Activated CD4-positive, alpha-beta T cell treated with anti-CD3 and anti-CD28 coated beads, Interleukin-2, amount 50 U/mL, for 48 hours (primary cell): ENCODE results near the gene MEIOB.
"Not testable (repeated sequence)": the region's sequence is repeated elsewhere in the genome, so short reads cannot be mapped to it uniquely, and the experiment has no call there.

Source experiments
- DNase-seq, 2 experiments: peaks; one replicate each; pipeline ENCODE4 v3.0.0-alpha.2; 2020

The MEIOB gene

GRCh38 chr16:1906055-1906845 is 34.3 kb upstream of the MEIOB start:
- no peak for DNase-seq

GRCh38 chr16:1903845-1904840 is 32.2 kb upstream of the MEIOB start:
- no peak for DNase-seq

- no peak for DNase-seq
Observed at GRCh38 chr16:1903220-1903574, 31.2 kb upstream of the MEIOB start.

- DNase-seq = no peak
Observed at GRCh38 chr16:1902547-1903219, 30.7 kb upstream of the MEIOB start.

GRCh38 chr16:1900452-1900774 is 28.4 kb upstream of the MEIOB start:
- DNase-seq = no peak

GRCh38 chr16:1899641-1900451 is 27.9 kb upstream of the MEIOB start:
- DNase-seq = no peak

- not testable (repeated sequence) for DNase-seq
Observed at GRCh38 chr16:1897692-1898091, 25.7 kb upstream of the MEIOB start.

GRCh38 chr16:1895949-1896675 is 24.1 kb upstream of the MEIOB start:
- DNase-seq = no peak

- no peak for DNase-seq
Observed at GRCh38 chr16:1895068-1895467, 23.1 kb upstream of the MEIOB start.

GRCh38 chr16:1890708-1891050 is 18.7 kb upstream of the MEIOB start:
- no peak for DNase-seq

- DNase-seq = no peak
Observed at GRCh38 chr16:1890024-1890707, 18.2 kb upstream of the MEIOB start.

- no peak for DNase-seq
Observed at GRCh38 chr16:1887711-1888354, 15.9 kb upstream of the MEIOB start.

- no peak for DNase-seq
Observed at GRCh38 chr16:1884889-1885288, 12.9 kb upstream of the MEIOB start.

- DNase-seq = no peak
Observed at GRCh38 chr16:1884155-1884760, 12.3 kb upstream of the MEIOB start.

GRCh38 chr16:1881172-1881571 is 9.2 kb upstream of the MEIOB start:
- not testable (repeated sequence) for DNase-seq

- DNase-seq = no peak
Observed at GRCh38 chr16:1879477-1879876, 7.5 kb upstream of the MEIOB start.

GRCh38 chr16:1878256-1878655 is 6.3 kb upstream of the MEIOB start:
- no peak for DNase-seq

- no peak for DNase-seq
Observed at GRCh38 chr16:1877804-1878203, 5.8 kb upstream of the MEIOB start.

- no peak for DNase-seq
Observed at GRCh38 chr16:1877089-1877488, 5.1 kb upstream of the MEIOB start.

GRCh38 chr16:1876468-1876867 is 4.5 kb upstream of the MEIOB start:
- DNase-seq = peak in 1 of 2 experiments; percentile 8
